ENCODE results near the gene ARL2.

- TF ChIP-seq EZH2 (IDR thresholded peaks at IDR 0.05; ENCODE audit: insufficient read depth, poor library complexity, severe bottlenecking), result no peak
- TF ChIP-seq EZH2phosphoT487 (IDR thresholded peaks at IDR 0.05; ENCODE audit: insufficient read depth, low read depth), result no peak
Measured at GRCh38 chr11:64999478-64999877, 14.5 kb upstream of the ARL2 start.
